ENCODE data around the gene PTPRG. TPM values are rescaled to one million over a fixed set of nuclear protein-coding genes. Genes with fewer than 3 reads are reported as not detected.

Gene PTPRG
- total RNA-seq, 1 experiment from 2014 or later: 32.1 TPM

DNA sequence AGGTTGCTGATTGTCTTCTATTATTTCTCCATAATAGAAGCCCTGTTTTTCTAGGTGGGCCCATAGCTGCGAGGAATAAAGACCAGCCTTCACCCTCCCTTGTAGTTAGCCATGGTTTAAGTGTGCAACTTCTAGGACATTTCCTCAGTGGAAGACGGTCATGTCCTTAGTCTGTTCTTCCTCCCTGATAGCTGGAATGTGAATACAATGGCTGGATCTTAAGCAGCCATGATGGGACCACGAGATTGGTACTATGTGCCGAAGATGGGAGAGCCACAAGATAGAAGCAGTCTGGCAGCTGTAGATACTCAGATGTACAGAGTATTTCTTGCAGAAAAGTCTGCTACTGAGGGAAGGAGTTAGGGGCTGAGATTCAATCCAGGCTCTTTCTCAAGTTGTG is 152.9 kb downstream of the PTPRG start:
- CTCF ChIA-PET: no interaction called here
- TF ChIP-seq POLR2AphosphoS5 (IDR thresholded peaks at IDR 0.05; ENCODE audit: low read depth, low read length) (no peak), CBX3 (IDR thresholded peaks at IDR 0.05; ENCODE audit: low read depth) (no peak), EGR1 (IDR thresholded peaks at IDR 0.05; ENCODE audit: low read depth) (no peak), ZNF274 (IDR thresholded peaks at IDR 0.05; ENCODE audit: low read depth, low read length) (no peak), POLR2A (IDR thresholded peaks at IDR 0.05; ENCODE audit: borderline replicate concordance, extremely low read depth, insufficient read depth, insufficient read length) (no peak), SRF (IDR thresholded peaks at IDR 0.05; ENCODE audit: low read depth) (no peak)
- TF ChIP-seq, protein P1, sequence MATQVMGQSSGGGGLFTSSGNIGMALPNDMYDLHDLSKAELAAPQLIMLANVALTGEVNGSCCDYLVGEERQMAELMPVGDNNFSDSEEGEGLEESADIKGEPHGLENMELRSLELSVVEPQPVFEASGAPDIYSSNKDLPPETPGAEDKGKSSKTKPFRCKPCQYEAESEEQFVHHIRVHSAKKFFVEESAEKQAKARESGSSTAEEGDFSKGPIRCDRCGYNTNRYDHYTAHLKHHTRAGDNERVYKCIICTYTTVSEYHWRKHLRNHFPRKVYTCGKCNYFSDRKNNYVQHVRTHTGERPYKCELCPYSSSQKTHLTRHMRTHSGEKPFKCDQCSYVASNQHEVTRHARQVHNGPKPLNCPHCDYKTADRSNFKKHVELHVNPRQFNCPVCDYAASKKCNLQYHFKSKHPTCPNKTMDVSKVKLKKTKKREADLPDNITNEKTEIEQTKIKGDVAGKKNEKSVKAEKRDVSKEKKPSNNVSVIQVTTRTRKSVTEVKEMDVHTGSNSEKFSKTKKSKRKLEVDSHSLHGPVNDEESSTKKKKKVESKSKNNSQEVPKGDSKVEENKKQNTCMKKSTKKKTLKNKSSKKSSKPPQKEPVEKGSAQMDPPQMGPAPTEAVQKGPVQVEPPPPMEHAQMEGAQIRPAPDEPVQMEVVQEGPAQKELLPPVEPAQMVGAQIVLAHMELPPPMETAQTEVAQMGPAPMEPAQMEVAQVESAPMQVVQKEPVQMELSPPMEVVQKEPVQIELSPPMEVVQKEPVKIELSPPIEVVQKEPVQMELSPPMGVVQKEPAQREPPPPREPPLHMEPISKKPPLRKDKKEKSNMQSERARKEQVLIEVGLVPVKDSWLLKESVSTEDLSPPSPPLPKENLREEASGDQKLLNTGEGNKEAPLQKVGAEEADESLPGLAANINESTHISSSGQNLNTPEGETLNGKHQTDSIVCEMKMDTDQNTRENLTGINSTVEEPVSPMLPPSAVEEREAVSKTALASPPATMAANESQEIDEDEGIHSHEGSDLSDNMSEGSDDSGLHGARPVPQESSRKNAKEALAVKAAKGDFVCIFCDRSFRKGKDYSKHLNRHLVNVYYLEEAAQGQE (IDR thresholded peaks at IDR 0.05; ENCODE audit: low read depth): no peak
- TF ChIP-seq, protein P2, sequence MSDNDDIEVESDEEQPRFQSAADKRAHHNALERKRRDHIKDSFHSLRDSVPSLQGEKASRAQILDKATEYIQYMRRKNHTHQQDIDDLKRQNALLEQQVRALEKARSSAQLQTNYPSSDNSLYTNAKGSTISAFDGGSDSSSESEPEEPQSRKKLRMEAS (IDR thresholded peaks at IDR 0.05): no peak

More for the DNA sequence above, 152.9 kb downstream of the PTPRG start:
- no peaks in the 10 kb centered on the region for H3K27me3 ChIP-seq (ENCODE audit: insufficient read depth, low read length)
- H3K4me3 ChIP-seq (replicated peaks in 1 of 2; ENCODE audit: low read depth in 1 of 2, low read length in 2 of 2): no peak overlapping the region
- no peaks in the 10 kb centered on the region for H3K9me3 ChIP-seq (ENCODE audit: control insufficient read depth in 1 of 2, insufficient read depth in 1 of 2, low read depth in 1 of 2, low read length in 2 of 2)
- no peak overlapping the region for H3K4me2 ChIP-seq (ENCODE audit: low read length)
- POLR2A ChIA-PET: no interaction called here
- H2AFZ ChIP-seq (ENCODE audit: low read depth, low read length, poor library complexity, severe bottlenecking): no peak overlapping the region
- RAD21 ChIA-PET (ENCODE audit: low non-redundant PET in 1 of 2, low total read pairs in 2 of 2, uncharacterized antibody in 2 of 2, unreplicated experiment in 2 of 2): no interaction called here
- H3K9me2 ChIP-seq (ENCODE audit: insufficient read depth): no peaks in the 10 kb centered on the region
- H3K9ac ChIP-seq (ENCODE audit: low read length): no peak overlapping the region
- DNase-seq (ENCODE audit: low read depth, low spot score): no peak
- H3K79me2 ChIP-seq (ENCODE audit: insufficient read depth, low read length): peaks cover 5% of the 10 kb centered on the region
- H3K36me3 ChIP-seq (ENCODE audit: control insufficient read depth in 1 of 2, insufficient read depth in 2 of 2, low read length in 2 of 2): no peaks in the 10 kb centered on the region
- no peaks in the 10 kb centered on the region for H3K4me1 ChIP-seq (ENCODE audit: control insufficient read depth in 1 of 2, insufficient read depth in 2 of 2, low read length in 2 of 2)
- no peak overlapping the region for H3K27ac ChIP-seq (ENCODE audit: low read depth, low read length)
- no peaks in the 10 kb centered on the region for H4K20me1 ChIP-seq (ENCODE audit: insufficient read depth)
- no TSS peak for BruUV-seq (replicated peaks)
- intact Hi-C loops (cut with micrococcal nuclease): no loop called here
- ATAC-seq: no peak
